Stimulated activated CD8-positive, alpha-beta memory T cell treated with anti-CD3 and anti-CD28 coated beads, Interleukin-4, amount 100 ng/mL, for 4 hours (primary cell): ENCODE measurements around the gene PPP2R2B.

Experiments
- DNase-seq, 2 donors: peaks; one replicate each; pipeline ENCODE4 v3.0.0-alpha.2; 2020; ENCODE audit warnings: low read depth in 2 of 2, low spot score in 1 of 2

PPP2R2B gene

GRCh38 chr5:146888351-146888978 lies 9.9 kb upstream of the PPP2R2B start:
- DNase-seq = no peak

- no peak for DNase-seq
These were observed 5.6 kb upstream of the PPP2R2B start for GRCh38 chr5:146884066-146884626.

DNA sequence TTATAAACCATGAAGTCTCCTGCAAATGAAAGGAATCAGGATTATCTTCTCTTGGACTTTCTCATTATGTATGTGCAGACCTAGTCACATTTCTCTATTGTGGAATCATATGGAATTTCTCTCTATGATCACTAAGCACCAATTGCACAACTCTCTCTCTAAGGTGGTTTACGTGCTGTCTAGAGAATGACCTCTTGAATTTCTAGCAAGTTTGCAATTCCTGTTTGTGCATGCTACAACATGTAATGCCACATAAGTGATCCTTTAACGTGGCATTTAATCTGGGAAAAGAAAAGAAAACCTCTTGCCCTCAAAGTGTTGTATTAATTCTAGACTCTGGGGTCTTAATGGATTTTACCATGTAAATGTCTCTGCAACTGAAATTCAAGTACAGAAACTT lies 5.0 kb upstream of the PPP2R2B start:
- DNase-seq = no peak

- DNase-seq = no peak
These were observed 2.4 kb upstream of the PPP2R2B start for GRCh38 chr5:146880966-146881365.

DNA sequence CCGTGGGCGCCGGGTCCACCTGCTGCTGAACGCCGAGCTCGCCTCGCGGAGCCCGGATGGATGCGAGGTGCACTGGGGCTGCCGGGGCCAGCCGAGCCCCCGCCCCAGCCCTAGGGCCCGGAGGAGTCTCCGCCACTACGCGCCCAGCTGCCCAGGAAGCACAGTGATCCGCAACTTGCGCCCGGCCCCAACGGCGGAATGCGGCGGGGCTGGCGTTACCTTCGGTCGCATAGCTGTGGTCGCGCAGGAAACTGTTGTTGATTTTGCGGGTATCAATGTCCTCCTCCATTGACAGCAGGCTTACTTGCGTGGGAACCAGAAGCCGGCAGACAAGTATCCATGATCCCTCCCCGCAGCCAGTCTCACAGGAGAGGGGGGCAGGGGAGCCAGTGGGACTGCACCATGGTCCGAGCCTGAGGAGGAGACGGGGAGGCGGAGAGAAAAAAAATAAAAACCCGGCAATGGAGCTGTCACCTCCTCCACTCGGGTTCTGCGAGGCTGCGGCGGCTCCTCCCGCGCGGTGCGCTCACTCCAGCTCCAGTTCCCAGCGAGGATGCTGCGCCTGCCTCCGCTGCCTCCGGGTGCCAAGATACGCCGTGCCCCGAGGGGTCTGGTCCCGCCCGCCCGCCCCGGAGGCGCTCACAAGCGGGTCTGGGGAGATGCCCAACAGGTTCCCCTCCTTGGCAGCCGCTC lies 628 bp downstream of the PPP2R2B start:
- no peak for DNase-seq

DNA sequence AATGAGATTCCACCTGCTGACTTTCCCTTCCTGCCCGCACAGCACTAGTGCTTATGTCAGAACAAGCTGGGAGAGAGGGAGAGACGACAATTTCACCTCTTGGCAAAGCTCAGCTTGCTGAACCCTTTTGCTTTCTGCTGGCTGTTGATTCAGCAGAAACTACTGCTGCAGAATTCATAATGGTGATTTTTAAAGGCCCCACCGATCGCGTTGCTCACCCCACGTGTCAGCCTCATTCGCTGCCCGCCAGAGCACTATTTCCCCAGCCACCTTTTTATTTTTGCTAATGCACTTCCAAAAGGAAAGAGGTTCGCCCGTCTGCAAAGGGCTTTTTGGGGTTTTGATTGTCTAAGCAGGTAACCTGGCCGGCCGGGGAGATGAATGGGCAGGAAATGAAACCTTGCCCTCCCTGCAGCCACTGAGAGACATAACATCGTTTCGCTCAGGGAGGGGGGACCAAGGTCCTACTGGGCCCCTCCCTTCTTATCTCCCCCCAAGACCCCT lies 1.3 kb downstream of the PPP2R2B start:
- no peak for DNase-seq

- DNase-seq = no peak
These were observed 5.2 kb downstream of the PPP2R2B start for GRCh38 chr5:146873186-146873917.

GRCh38 chr5:146872188-146872587 lies 6.4 kb downstream of the PPP2R2B start:
- DNase-seq = no peak

- no peak for DNase-seq
These were observed 10.4 kb downstream of the PPP2R2B start for GRCh38 chr5:146867996-146868708.

DNA sequence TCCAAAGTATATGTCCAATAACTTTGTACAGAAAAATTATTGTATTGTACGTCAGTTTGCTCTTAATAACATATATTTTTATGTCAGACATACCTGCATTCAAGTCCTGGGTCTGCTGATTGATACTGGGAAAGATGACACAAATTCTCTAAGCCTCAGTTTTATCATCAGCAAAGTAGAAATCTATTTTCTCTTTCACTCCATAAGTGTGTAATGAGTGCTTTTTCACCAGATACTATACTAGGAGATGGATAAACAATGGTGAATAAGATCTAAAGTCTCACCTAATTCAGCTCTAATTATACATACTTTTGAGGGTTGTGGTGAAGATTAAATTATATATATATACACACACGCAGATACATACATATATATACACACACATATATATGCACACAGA lies 12.3 kb downstream of the PPP2R2B start:
- DNase-seq = no peak

GRCh38 chr5:146862641-146863040 lies 15.9 kb downstream of the PPP2R2B start:
- no peak for DNase-seq

DNA sequence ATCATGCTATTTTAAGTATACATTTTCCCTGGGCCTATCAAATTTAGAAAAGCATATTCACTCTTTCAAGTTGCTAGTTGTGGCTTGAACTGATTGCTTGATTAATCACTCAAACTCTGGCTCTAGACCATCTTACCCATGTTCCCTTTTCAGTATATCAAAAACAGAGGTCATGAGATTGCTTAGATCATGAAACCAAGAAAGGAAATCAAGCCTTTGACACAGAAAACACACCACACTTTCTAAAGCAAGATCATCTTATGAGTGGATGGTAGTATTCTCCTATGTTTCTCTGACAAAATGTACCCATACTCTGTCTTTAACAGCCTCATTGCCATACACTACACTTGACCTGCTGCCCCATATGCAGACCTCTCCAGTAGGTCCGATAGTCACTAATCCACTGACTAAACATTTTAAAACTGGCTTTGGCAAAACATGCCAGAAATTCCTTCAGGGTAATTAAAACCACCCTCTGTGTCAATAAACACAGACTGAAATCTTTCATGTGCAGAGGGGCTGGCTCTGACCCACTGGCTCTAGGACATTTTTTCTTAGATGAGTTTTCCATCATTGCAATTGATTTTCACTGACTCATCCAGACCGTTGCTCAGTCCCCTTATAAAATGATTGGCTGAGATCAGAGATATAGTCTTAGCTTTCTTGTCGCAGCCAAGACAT lies 18.2 kb downstream of the PPP2R2B start:
- no peak for DNase-seq

DNA sequence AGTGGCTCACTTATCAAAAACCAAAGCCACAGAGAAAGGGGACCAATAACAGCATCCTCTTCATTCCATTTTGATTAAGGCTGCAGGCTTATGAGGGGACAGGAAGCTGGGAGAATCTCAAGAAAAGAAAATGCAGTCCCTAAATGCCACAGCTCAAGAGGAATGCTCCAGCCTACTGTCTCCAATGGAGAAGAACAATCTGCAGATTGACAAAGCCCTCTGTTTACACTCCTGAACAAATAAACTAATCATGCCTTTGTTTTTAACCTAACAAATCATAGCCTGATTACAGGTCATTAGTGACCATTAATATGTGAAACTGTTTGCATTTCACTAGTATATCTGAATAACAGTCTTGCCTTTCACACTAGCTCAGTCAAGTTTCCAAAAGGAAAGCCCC lies 26.5 kb downstream of the PPP2R2B start:
- no peak for DNase-seq

- no peak for DNase-seq
These were observed 27.4 kb downstream of the PPP2R2B start for GRCh38 chr5:146851133-146851532.

DNA sequence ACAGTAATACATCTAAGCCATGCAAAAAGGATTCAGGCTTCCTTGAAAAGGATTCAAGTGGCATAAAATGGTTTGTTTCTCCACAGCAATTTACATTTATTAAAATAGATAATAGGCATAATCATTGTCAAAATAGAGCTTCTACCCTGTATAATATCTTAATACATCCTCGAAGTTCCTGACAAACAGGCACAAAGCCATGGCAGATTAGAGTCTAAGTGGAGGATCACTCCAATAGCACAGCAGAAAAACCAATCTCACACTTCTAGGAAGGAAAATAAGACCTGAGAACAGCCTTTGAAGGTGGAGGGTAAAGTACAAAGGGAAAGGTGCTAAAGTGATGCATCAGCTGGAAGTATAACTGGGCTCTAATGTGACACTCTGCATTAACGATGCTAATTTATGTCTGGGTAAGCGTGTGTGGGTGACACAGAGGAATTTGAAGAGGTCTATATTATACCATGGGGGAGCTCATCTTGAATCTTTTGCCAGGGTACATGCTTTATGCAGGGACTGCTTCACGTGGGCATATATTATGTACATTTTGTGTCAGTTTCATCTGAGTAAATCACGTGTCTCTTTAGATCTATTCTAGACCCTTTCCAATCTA lies 28.8 kb downstream of the PPP2R2B start:
- DNase-seq = no peak

DNA sequence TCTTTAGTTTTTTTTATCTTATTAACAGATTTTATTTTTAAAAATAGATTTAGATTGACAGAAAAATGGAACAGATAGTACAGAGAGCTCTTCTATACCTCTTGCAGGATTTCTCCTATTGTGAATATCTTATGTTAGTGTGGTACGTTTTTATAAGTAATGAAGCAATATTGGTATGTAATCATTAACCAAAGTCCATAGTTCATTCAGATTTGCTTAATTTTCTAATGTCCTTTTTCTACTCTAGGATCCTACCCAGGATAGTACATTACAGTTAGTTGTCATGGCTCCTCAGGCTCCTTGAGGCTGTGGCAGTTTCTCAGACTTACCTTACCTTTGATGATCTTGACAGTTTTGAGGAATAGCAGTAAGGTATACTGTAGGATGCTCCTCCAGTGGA lies 30.4 kb downstream of the PPP2R2B start:
- DNase-seq = no peak

GRCh38 chr5:146840016-146840415 lies 38.5 kb downstream of the PPP2R2B start:
- no peak for DNase-seq

DNA sequence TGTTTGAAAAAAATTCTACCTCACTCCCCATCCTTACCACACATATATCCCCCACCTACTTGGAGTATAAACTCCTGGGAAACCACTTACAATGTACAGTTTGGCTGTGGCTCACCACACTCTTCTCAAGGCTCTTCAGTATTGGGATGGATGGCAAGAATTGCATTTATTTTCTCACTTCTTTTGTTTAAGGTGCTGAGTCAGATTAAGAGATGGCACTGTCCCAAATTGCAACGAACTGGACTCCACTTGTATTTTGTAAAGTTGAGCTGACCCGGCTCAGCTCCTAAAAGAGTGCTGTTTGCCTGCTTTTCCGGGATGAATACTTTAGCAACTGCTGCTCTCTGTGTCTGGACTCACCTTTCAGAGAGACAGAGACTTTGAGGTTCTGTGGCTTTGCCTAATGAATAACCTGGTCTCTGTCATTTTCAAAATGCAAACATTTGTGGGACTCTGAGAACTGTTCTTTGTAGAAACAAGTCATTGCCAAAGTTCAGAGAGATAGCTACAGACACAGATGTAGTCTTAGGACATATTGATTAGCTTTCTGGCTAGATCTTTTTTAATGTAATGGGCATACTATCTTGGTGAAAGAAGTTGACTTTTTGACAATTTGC lies 42.2 kb downstream of the PPP2R2B start:
- DNase-seq = no peak

DNA sequence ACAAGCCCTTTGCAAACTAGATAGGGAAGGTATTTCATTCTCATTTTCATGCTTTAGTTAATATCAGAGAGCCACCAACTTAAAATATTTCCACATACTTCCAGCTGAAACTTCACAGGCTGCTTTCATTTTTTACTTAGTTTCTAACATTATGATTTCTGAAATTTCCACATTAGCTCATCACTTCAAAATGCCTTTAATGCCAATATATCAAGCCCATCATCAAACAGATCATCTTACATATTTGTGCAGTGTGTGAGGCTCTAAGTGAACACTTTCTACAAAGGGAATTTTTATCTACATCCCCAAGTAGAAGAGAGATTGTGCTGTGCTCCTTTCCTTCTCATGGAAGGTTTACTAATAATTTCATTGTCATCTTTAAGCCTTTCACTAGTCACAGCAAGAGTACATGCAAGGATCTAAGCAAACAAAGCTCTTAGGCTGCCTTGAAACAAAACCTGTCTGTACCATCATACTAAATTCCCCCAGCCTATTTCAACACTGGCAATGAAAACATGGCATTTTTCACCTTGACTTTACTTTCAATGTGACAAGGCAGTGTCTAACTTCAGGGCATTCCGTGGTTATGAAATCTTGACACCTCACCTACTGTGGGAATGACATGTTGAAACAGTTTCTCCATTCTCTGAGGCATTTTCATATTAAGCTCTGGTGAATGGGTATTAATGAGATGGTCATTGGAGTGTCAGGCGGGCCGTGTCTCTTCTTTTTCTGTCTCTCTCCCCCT lies 45.4 kb downstream of the PPP2R2B start:
- no peak for DNase-seq
